NCI-H1092 (cell line): ENCODE measurements around the gene SAMD4B.

ENCODE experiments used
- DNase-seq: peaks from one replicate; lab custom pipeline; 2025; lab: John Stamatoyannopoulos, UW

SAMD4B gene

DNA sequence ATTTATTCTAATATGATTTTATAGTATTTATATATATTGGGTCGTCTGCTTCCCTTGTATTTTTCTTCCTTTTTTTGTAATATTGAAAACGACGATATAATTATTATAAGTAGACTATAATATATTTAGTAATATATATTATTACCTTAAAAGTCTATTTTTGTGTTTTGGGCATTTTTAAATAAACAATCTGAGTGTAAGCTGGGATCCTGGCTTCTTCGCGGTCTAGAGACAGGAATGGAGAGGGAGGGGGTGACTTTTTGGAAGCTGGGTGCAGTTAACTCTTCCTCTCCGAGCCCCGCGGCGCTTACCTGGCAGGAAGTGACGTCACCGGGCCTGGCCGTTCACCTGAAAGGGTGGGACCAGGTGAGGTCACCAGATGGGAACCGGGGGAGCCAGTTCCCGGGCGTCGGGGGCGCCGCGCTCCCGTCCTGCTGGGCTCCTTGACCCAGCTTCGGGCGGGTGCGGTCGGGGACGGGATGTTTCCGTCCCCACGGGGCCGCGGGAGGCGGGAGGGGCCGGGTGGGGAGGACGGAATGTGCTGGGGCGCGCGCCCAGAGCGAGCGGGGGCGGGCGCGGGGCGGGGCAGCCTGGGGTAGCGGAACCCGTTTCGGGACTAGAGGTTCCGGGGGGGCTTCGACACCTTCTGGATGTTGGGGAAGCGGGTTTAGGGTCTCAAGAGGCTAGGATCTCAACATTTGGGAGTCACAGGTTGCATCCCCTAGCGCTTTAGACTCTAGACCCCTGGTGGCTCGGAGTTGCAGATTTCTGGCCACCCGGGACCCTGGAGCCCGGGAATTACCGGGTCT lies 67.2 kb downstream of the SAMD4B start:
- DNase-seq = no peak

DNA sequence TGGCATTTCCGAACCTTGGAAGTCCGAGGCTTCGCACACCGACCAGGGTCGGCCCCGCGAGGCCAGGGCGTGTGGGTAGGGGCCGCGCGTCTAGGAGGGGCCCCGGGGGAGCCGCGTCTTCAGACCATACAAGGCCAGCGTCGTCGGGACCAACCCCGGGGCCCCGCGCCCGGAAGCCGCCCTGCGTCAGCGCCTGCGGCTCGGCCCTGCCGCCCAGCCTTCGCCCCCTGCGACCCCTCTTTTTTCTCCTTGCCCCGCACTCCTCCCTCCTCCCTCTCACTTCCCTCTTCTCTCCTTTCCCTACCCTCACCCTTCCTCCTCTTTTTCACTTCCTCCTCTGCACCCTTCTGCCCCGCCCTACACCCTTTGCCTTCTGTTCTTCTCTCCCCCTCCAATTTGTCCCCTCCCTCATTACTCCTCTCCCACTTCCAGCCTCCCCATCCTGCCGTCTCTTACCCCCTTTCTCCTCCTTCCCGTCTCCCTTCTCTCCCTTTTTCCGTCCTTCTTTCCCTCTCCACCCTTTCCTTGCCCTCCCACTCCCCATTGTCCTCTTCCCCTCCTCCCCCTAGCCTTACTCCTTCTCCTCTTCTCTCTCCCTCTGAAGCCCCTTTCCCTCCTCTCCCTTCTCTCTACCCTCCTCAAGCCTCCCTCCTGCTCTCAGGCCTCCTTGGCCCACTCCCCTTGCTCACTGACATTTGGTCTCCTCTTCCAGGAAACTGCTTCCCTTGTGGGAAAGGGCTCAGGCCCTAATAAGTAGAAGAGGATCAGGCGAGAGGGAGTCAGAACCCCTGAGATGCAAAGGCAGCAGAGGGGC lies 68.0 kb downstream of the SAMD4B start:
- DNase-seq = no peak

DNA sequence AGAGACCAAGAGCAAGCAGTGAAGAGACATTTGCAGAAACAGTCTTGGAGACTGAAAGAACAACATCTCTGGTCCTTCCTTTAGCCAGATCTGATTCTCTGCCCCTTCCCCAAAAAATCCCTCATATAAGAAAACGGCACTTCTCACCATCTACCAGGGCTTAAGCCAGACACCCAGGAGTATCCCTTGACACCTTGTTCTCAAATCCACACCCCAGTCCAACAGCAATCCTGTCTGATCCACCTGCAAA lies 68.5 kb downstream of the SAMD4B start:
- no peak for DNase-seq

GRCh38 chr19:39411081-39411831 lies 69.0 kb downstream of the SAMD4B start:
- no peak for DNase-seq

DNA sequence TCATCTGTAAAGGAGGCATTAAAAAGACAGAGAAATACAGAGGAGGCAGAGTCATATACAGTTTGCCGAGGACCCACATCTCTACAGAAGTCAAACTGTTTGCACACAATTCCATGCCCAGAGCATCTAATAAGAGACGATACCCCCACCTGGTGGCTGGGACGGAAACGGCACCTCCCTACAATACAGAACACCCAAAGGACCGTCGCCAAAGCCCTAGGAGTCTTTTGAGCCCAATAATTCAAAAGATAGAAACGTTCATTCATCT lies 69.5 kb downstream of the SAMD4B start:
- DNase-seq = peak; percentile 66

GRCh38 chr19:39412100-39412866 lies 70.1 kb downstream of the SAMD4B start, which contains the start of gene PLEKHG2:
PLEKHG2 (plus strand) TSS chr19:39412669; CDS start chr19:39414087, 1,418 bp downstream.
- DNase-seq = peak; percentile 95

DNA sequence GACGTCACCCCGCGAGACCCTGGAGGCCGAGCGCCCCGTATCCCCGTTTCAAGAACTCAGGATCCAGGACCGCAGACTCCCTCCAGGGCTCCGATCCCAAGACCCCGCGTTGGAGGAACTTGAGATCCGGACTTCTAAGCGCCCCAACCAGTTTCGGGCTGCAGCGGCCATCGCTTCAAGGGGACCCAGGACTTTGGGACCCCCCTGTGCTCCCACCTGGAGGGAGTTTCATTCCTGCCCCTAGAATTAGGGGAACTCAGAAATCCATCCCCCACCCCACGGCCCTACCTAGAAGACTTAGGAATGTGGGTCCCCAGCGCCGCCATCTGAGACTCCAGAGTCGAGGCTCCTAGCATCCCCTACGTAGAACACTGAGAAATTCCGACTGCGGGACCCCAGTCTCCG lies 70.6 kb downstream of the SAMD4B start:
- DNase-seq = peak; percentile 35

DNA sequence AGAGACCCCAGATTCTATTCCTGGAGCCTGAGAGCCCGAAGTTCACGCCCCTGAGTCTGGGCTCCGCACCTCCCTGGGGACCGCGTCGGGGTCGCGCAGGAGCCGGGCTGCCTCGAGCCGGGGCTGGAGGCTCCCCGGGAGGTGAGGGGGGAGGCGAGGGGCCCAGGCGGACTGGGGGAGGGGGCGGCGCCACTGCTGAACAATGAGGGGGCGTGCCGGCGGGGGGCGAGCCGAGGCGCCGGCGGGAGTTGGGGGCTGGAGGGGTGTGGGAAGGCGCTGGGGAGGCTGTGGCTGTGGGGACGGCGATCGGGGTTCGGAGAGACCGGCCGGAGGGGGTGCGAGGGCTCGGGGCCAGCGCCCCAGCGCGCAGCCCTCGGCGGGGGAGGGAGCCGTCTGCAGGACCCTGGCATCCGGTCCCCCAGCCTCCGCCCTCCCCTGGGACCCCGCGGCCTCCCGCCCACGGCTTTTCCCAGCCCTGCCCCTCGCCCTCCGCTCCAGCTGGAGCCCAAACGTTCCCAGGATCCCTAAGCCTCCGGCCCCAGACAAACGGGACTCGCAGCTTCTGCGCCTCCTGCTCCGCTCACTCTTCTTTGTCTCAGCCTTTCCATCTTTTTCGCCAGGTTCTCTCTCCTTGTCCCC lies 71.2 kb downstream of the SAMD4B start:
- no peak for DNase-seq

GRCh38 chr19:39413911-39414608 lies 71.8 kb downstream of the SAMD4B start:
- DNase-seq = no peak

DNA sequence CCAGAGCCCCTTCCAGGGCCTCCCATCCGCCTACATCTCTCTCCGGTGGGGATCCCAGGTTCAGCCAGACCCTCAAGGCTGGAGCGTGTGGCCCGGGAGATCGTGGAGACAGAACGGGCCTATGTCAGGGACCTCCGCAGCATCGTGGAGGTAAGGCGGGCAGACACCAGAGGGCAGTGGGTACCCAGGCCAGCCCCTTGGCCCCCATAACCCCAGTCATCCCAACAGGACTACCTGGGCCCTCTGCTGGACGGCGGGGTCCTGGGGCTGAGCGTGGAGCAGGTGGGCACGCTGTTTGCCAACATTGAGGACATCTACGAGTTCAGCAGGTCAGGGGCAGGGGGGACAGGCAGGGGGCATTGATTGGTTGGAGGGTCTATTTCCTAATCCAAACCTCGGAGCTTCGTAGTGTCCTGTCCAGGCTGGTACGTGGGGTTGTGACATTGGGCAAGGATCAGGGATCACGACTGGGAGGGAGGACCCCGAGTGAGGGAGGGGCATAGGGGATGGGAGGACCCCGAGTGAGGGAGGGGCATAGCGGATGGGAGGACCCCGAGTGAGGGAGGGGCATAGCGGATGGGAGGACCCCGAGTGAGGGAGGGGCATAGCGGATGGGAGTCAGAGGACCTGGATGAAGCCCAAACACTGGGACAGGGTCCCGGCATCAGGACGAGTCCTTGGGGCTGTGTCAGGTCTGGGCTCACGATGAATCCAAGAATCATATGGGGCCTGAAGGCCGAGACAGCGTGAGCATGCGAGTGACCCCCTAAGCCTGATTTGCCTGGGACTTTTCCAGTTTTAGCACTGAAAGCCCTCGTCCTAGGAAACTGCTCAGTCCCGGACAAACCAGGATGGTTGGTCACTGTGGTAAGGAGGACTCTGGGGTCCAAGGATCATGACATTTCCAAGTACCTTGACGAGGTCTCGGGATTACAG lies 73.2 kb downstream of the SAMD4B start:
- no peak for DNase-seq

DNA sequence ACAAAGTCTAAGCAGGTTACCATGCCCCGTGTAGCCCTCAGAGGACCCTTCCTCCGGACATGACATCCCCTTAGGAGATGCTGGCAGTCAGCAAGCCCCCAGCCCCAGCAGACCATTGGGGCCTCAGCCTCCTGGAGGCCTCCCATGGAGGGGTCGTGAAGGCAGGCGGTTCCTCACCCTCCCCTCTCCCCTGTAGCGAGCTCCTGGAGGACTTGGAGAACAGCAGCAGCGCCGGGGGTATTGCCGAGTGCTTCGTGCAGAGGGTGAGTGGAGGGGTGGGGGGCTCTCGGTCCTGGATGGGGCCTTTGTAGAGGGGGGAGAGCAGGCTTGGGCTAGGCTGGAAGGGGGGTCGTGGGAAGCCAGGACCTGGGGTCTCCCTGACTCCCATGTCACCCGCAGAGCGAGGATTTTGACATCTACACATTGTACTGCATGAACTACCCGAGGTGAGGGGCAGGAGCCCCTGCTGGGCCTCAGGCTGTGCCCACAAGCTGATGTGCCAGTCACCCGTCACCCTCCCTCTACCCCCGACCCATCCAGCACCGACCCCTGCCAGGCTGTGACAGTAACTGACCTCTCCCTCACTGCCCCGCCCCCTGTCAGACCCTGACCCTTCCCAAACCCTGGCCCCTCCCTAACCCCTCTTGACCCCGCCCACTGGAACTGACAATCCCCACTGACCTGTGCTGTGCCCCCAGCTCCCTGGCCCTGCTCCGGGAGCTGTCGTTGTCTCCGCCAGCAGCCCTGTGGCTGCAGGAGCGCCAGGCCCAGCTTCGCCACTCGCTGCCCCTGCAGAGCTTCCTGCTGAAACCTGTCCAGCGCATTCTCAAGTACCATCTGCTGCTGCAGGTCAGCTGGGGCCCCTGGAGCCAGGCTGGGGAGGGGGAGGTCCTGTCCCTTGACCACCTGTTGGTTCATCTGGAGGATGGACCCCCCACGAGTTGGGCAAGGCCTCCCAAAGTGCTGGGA lies 74.2 kb downstream of the SAMD4B start:
- no peak for DNase-seq

- no peak for DNase-seq
These were observed 75.4 kb downstream of the SAMD4B start for GRCh38 chr19:39417463-39418181.

- no peak for DNase-seq
These were observed 76.8 kb downstream of the SAMD4B start for GRCh38 chr19:39419003-39419402.

DNA sequence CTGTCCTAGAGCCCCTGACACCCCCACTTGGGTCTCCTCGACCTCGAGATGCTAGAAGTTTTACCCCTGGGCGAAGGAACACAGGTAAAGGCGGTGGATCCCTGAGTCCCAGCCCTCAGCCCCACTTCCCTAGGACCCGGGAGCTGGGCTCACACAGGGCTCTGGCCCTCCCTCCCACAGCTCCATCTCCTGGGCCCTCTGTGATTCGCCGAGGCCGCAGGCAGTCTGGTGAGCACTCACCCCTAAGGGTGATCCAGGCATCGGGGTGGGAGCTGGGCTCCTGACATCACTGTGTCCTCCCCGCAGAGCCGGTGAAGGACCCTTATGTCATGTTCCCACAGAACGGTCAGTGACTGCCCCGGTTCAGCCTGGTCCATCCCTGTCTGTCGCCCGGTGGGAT lies 78.5 kb downstream of the SAMD4B start:
- DNase-seq = no peak

GRCh38 chr19:39422020-39422419 lies 79.8 kb downstream of the SAMD4B start:
- DNase-seq = no peak

- no peak for DNase-seq
These were observed 81.3 kb downstream of the SAMD4B start for GRCh38 chr19:39423258-39424086.

GRCh38 chr19:39424934-39425333 lies 82.7 kb downstream of the SAMD4B start:
- no peak for DNase-seq
